HL-60 (cell line): ENCODE data around the gene ZRANB3.

ENCODE experiments used
- DNase-seq, 2 experiments: peaks; one replicate each; pipeline ENCODE4 v3.0.0-alpha.2; 2010 to 2020; ENCODE audit warnings: low read depth in 1 of 2, low spot score in 1 of 2
- H3K27ac ChIP-seq: fragments of 250-450 bp; sonication (Bioruptor Pico); replicated peaks from 2 replicates; pipeline ENCODE4 v1.5.1; 2020; ENCODE audit warnings: mild to moderate bottlenecking, moderate library complexity
- H3K27me3 ChIP-seq: fragments of 250-450 bp; sonication (Bioruptor Pico); 2 replicates; pipeline ENCODE4 v1.5.1; 2021; ENCODE audit warnings: mild to moderate bottlenecking, moderate library complexity; ENCODE audit not compliant: insufficient read depth, poor library complexity, severe bottlenecking
- H3K4me3 ChIP-seq: replicated peaks from 2 replicates; pipeline ENCODE4 v1.5.1; 2011; ENCODE audit warnings: mild to moderate bottlenecking, control low read depth, low read length; ENCODE audit not compliant: insufficient read depth
- CTCF ChIP-seq: IDR thresholded peaks from one replicate; pipeline ENCODE4 v1.5.1; 2011; ENCODE audit warnings: low read length, control low read depth, inconsistent platforms; ENCODE audit not compliant: insufficient read depth
- GABPA ChIP-seq: IDR thresholded peaks from 2 replicates; pipeline ENCODE4 v1.6.1; 2012; ENCODE audit warnings: low read depth
- POLR2AphosphoS5 ChIP-seq: IDR thresholded peaks from 2 replicates; pipeline ENCODE4 v1.6.1; 2012; ENCODE audit warnings: low read depth
- REST ChIP-seq: IDR thresholded peaks from 2 replicates; pipeline ENCODE4 v1.6.1; 2012; ENCODE audit warnings: low read depth; ENCODE audit not compliant: insufficient replicate concordance
- SPI1 ChIP-seq: IDR thresholded peaks from 2 replicates; pipeline ENCODE4 v1.6.1; 2012; ENCODE audit warnings: low read depth, mild to moderate bottlenecking, borderline replicate concordance

The ZRANB3 gene

GRCh38 chr2:135227386-135227785 lies 303.6 kb downstream of the ZRANB3 start:
- TF ChIP-seq CTCF (no peak), REST (no peak), SPI1 (no peak), GABPA (no peak), POLR2AphosphoS5 (no peak)
- Histone ChIP-seq H3K27ac (no peak overlapping the region), H3K27me3 (no peaks in the 10 kb centered on the region), H3K4me3 (no peak overlapping the region)
- DNase-seq, result no peak

- no peak for DNase-seq
- TF ChIP-seq POLR2AphosphoS5, result no peak
- TF ChIP-seq CTCF, result no peak
- no peak for TF ChIP-seq REST
- no peak for TF ChIP-seq GABPA
These were observed 304.1 kb downstream of the ZRANB3 start for GRCh38 chr2:135226961-135227360.

GRCh38 chr2:135225781-135226180 lies 305.2 kb downstream of the ZRANB3 start:
- no peak for TF ChIP-seq REST
- no peak for TF ChIP-seq POLR2AphosphoS5
- no peak for TF ChIP-seq GABPA
- no peak for TF ChIP-seq SPI1
- no peak for TF ChIP-seq CTCF
- H3K4me3 ChIP-seq, result no peak overlapping the region
- no peak overlapping the region for H3K27ac ChIP-seq
- DNase-seq, result no peak
- no peaks in the 10 kb centered on the region for H3K27me3 ChIP-seq

More at GRCh38 chr2:135226961-135227360, 304.1 kb downstream of the ZRANB3 start:
- Histone ChIP-seq H3K27me3 (no peaks in the 10 kb centered on the region), H3K4me3 (no peak overlapping the region), H3K27ac (no peak overlapping the region)
